Measurements from ENCODE around the gene ATG9A.

DNA sequence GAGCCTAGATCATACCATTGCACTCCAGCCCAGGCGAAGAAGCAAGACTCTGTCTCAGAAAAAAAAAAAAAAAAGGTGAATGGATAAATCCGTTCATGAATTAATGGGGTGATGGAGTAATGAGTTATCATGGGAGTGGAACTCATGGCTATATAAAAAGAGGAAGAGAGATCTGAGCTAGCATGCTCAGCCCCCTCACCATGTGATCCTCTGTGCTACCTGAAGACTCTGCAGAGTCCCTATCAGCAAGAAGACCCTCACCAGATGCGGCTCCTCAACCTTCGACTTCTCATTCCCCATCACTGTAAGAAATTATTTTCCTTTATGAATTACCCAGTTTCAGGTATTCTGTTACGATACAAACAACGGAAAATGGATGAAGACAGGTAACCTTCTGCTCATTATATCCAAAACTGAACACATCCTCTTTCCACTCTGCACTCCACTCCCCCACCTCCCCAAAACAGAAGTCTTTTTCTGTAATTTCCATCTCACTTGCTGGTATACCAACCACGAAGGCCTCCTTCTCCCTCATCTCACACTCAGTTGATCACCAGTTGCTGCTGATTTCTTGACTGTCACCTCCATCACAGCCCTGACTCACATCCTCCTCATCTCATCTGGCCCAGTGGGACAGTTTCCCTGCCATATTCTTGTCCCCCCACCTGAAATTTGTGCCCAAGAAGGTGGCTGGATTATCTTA, 42.5 kb downstream of the ATG9A start:
- TF ChIP-seq, protein P1, sequence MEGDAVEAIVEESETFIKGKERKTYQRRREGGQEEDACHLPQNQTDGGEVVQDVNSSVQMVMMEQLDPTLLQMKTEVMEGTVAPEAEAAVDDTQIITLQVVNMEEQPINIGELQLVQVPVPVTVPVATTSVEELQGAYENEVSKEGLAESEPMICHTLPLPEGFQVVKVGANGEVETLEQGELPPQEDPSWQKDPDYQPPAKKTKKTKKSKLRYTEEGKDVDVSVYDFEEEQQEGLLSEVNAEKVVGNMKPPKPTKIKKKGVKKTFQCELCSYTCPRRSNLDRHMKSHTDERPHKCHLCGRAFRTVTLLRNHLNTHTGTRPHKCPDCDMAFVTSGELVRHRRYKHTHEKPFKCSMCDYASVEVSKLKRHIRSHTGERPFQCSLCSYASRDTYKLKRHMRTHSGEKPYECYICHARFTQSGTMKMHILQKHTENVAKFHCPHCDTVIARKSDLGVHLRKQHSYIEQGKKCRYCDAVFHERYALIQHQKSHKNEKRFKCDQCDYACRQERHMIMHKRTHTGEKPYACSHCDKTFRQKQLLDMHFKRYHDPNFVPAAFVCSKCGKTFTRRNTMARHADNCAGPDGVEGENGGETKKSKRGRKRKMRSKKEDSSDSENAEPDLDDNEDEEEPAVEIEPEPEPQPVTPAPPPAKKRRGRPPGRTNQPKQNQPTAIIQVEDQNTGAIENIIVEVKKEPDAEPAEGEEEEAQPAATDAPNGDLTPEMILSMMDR (IDR thresholded peaks at IDR 0.05) = no peak
- TF ChIP-seq EZH2 (IDR thresholded peaks at IDR 0.05; ENCODE audit: borderline replicate concordance, insufficient read depth, low read depth, low read length, poor library complexity, severe bottlenecking) = no peak
